Cerebellar nuclear complex (tissue), 1 donor: Measurements from ENCODE around the gene RFX2.
"Not testable (repeated sequence)": the region's sequence is repeated elsewhere in the genome, so short reads cannot be mapped to it uniquely, and the experiment has no call there.

Source experiments
- DNase-seq, 2 experiments: peaks; one replicate each; lab custom pipeline; 2025; lab: John Stamatoyannopoulos, UW

RFX2 gene

GRCh38 chr19:5990289-5990797 is 120.0 kb downstream of the RFX2 start:
- DNase-seq = no peak

- DNase-seq = no peak
Measured at GRCh38 chr19:5989388-5990074, 120.8 kb downstream of the RFX2 start.

GRCh38 chr19:5988517-5989387 is 121.5 kb downstream of the RFX2 start:
- no peak for DNase-seq

- peak in 1 of 2 experiments; percentile 64 for DNase-seq
Measured at GRCh38 chr19:5987077-5987818, 123.1 kb downstream of the RFX2 start.

GRCh38 chr19:5985837-5986236 is 124.5 kb downstream of the RFX2 start:
- DNase-seq = not testable (repeated sequence)

GRCh38 chr19:5985098-5985783 is 125.1 kb downstream of the RFX2 start:
- no peak for DNase-seq

GRCh38 chr19:5984600-5984999 is 125.7 kb downstream of the RFX2 start:
- DNase-seq = no peak

- DNase-seq = no peak
Measured at GRCh38 chr19:5983367-5983955, 126.8 kb downstream of the RFX2 start.

- no peak for DNase-seq
Measured at GRCh38 chr19:5978606-5979552, 131.4 kb downstream of the RFX2 start.

- peak; percentile 74 to 84 for DNase-seq
Measured at GRCh38 chr19:5977785-5978605, 132.3 kb downstream of the RFX2 start, which contains the start of gene RANBP3. TSS of gene RANBP3 (minus strand) at chr19:5978140. CDS start at chr19:5978082, 58 bp downstream.

- DNase-seq = no peak
Measured at GRCh38 chr19:5977222-5977784, 133.0 kb downstream of the RFX2 start.

- DNase-seq = no peak
Measured at GRCh38 chr19:5976768-5977167, 133.5 kb downstream of the RFX2 start.

GRCh38 chr19:5975388-5975728 is 134.9 kb downstream of the RFX2 start:
- no peak for DNase-seq

GRCh38 chr19:5974721-5975387 is 135.4 kb downstream of the RFX2 start:
- DNase-seq = no peak

GRCh38 chr19:5973867-5974635 is 136.2 kb downstream of the RFX2 start:
- no peak for DNase-seq

GRCh38 chr19:5973376-5973775 is 136.9 kb downstream of the RFX2 start:
- no peak for DNase-seq

- DNase-seq = no peak
Measured at GRCh38 chr19:5972355-5972731, 138.0 kb downstream of the RFX2 start.
